CD4-positive, alpha-beta T cell treated with Interleukin-6 for 4 hours (primary cell): ENCODE measurements around the gene LAMTOR4.
A peak's percentile ranks its signal among the peaks of the same experiment; 100 is the strongest.
"Not testable (repeated sequence)": the region's sequence is repeated elsewhere in the genome, so short reads cannot be mapped to it uniquely, and the experiment has no call there.

Experiments used
- DNase-seq: peaks from one replicate; pipeline ENCODE4 v3.0.0-alpha.2; 2020; ENCODE audit warnings: mixed read lengths

Gene LAMTOR4

DNA sequence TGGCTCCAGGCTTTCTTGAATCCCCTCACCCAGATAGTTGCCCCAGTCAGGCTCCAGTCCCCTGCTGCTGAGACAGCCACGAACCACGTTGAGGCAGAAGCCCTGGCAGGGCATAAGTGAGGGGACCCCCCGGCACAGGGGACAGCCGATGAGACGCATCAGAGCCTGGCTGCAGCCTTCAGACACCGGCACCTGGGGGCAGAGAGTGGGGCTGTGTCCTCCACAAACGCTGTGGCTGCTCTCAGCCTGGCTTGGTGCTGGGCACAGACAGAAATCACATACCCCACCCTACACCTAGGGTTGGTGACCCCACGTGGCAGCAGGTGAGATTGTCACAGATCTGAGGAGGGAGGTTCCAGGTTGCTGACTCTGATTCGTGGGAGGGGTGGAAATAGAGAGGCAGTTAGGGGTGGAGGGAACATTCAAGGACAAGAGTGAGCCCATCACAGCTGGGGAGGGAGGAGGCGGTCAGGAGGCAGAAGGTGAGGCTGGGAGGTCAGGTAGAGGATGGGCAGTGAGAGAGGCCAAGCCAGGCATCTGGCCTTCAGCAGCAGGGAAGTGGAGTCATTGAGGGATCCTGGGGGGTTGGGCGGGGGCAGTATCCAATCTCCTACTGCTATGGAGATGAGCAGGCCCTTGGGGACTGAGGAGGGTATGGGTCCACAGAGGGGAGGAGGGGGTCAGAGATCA is 25.2 kb downstream of the LAMTOR4 start:
- DNase-seq, result no peak

DNA sequence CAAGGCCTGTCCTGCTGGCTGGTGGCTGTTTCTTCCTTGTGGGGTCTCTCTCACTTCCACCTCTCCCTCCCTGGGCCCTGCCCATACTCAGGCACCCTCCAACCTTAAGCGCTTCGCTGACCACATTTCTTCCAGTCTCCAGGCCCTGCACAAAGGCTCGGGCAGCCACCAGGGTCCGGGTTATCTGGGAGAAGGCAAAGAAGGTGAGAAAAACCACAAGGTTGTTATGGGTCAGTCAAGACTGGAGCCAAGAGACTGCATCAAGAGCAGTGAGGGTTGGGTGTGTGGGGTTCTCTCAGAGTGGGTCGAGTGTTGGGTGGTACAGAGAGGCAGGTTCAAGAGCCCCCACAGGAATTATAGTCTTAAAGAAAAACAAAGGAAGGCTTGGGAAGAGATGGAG is 25.9 kb downstream of the LAMTOR4 start:
- DNase-seq, result no peak

DNA sequence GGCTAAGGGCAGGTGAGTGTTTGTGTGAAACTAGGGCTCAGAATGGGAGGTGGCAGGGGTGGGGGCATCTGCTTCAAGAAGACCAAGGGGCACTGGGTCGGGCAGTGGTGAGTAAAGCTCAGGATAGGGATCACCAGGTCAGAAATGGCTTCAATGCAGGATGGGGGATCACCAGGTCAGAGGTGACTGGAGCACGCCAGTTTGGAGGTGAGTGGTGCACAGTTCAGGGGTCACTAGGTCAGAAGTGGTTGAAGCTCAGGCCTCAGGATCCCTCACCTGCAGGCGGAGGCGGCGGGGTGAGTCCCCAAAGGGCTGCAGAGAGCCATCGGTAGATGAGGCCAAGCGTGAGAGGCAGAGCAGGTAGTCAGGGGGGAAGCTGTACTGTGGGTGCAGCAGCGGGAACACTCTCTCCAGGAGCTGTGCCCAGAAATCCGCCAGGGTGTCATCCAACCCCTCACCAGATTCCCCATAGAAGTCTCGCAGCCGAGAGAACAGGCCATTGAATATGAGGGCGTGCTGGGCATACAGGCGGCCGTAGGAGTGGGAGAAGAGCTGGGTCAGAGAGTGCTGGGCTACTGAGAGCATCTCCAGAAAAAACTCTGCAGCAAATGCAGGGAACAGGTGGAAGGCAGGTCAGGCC is 26.7 kb downstream of the LAMTOR4 start:
- DNase-seq, result no peak

GRCh38 chr7:100176096-100177044 is 27.7 kb downstream of the LAMTOR4 start:
- DNase-seq, result no peak

DNA sequence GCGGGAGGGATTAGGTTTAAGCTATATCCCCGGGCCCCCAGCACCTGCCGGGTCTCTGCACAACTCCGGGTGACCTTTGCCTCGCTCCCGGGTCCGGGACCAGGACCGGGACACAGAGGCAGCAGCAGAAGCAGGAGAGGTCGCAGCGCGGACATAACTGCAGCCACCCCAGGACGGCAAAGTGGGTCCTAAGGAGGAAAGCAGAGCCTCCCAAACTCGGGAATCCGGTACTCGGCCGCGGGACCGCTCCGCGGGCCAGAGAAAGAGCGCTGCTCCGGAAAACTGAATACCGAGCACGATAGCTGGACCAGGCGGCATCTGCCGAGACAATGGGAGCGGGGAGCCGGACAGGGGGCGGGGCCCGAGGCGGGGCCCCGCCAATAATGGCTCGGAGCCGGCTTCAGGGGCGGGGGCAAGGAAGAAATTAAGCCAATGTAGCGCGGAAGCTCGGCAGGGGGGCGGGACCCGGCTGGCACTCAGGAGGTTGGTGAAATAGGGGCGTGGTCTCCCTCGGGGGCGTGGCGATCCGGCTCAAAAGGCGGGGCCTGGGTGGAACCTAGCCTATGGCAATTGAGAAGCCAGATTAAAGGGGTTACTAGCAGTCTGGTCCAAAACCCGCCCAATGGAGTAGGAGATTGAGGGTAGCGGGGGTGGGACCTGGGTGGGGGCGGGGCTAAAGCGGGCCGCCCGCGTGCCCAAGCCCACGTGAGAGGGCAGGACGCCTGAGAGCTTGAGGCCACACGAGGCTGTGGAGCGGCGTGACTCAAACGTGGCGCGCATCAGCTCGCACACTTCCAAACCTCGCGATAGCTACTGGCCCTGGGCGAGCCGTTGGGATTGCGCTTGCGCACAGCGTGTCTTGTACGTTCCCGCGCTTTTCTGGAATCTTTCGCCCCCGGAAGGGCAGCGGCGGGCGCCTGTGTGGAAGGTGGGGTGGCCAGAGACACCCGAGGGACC is 28.6 kb downstream of the LAMTOR4 start, which contains the start of the genes GPC2 and STAG3:
Gene GPC2, minus strand, starts transcription at position 337 of the 957 bp plus-strand sequence. Its CDS starts 182 bp downstream, at position 155.
Gene STAG3, plus strand, starts transcription at position 874 of the 957 bp plus-strand sequence. CDS start 2,639 bp downstream, outside the sequence.
- DNase-seq, result peak; percentile 98

DNA sequence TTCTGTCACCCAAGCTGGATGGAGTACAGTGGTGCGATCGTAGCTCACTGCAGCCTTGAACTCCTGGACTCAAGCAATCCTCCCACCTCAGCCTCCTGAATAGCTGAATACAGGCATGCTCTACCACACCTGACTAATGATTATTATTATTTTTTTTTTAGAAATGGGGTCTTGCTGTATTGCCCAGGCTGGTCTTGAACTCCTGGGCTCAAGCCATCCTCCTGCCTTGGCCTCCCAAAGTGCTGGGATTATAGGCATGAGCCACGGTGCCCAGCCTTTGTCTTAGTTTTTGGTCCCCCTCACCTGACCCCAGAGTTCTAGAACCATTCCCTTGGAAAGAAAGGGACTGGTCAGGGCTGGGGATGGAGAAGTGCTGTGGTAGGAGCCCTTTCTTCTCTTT is 31.4 kb downstream of the LAMTOR4 start:
- DNase-seq, result not testable (repeated sequence)

DNA sequence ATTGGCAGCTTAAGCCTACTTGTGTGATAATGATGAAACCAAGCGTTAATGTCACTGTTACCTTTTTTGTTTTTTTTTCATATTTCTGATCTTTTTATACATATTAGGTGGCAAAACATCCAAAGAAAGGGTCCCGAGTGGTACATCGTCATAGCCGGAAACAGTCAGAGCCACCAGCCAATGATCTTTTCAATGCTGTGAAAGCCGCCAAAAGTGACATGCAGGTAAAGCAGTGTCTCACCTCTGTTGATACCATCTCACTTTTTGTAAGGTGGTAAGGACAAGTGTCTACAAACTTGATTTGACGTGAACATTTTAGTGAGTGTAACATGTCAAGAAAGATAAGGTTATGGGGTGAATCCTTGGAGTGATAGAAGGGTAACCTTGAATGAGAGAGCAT is 33.9 kb downstream of the LAMTOR4 start:
- not testable (repeated sequence) for DNase-seq

DNA sequence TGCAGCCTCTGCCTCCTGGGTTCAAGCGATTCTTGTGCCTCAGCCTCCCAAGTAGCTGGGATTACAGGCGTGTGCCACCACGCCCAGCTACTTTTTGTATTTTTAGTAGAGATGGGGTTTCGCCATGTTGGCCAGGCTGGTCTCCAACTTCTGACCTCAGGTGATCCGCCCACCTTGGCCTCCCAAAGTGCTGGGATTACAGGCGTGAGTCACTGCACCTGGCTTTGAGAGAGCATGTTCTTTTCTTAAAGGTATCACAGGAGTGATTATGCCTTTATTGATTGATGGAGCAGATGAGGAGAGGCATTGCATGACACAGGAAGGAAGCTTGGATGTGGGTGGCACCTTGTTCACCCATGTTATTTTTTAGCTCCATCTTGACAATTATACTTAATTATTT is 34.4 kb downstream of the LAMTOR4 start:
- DNase-seq, result not testable (repeated sequence)

DNA sequence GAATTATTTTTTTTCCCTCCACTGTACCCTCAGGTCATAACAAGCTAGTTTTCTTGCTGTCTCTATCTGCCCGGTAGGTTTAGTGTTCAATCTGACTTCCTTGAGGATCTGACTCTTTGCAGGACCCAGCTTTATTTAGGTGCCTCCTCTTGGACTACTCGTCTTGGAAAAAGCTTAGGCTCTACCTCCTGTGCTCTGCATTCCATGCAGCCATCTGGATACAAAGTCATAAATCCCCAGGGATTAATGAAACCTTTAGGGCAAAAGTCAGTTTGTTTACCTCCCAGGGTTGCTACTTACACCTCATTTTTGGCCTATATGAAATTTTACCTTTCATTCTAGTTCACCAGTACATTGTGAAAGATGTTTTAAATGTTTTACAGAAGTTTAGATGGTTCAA is 37.0 kb downstream of the LAMTOR4 start:
- no peak for DNase-seq

DNA sequence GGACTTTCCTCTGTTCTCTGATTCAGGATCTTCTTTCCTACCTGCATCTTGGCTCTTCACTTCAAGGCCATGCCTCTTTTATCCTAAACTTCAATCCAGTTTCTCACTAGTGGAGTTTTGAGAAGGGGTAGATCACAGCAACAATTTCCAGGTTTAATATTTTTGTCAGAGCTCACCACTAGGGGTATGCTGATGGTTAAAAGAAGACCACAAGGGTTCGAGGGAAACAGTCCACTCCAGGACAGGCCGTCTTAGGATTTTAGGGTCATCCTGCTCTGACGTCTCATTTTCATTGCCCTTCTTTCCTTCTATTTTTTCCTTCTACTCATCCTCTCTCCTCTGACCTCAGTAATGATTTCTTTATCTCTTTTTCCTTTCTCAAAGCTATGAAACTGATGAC is 40.3 kb downstream of the LAMTOR4 start:
- DNase-seq, result no peak

GRCh38 chr7:100190048-100190711 is 41.5 kb downstream of the LAMTOR4 start:
- DNase-seq, result no peak

- DNase-seq, result no peak
These were observed 43.1 kb downstream of the LAMTOR4 start for GRCh38 chr7:100191775-100192174.

GRCh38 chr7:100192281-100192862 is 43.7 kb downstream of the LAMTOR4 start:
- DNase-seq, result not testable (repeated sequence)

- no peak for DNase-seq
These were observed 44.3 kb downstream of the LAMTOR4 start for GRCh38 chr7:100192969-100193368.

DNA sequence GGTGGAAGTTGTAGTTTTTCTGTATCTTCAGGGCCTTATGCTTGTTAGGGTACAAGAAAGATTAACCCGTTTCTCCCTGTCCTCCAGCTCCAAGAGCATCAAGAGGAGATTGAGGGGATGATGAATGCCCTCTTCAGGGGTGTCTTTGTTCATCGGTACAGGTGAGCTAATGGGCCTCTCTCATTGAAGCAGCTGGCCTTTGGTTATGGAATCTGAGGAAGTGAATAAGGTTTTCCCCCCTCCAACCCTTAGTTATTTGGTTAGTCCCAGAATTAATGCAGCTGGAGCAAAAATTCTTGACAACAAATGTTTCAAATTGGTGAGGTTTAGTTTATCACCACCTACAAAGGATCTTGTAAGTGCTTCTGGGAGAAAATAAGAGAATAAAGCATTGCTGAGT is 46.5 kb downstream of the LAMTOR4 start:
- DNase-seq, result no peak

- not testable (repeated sequence) for DNase-seq
These were observed 47.2 kb downstream of the LAMTOR4 start for GRCh38 chr7:100195901-100196322.

DNA sequence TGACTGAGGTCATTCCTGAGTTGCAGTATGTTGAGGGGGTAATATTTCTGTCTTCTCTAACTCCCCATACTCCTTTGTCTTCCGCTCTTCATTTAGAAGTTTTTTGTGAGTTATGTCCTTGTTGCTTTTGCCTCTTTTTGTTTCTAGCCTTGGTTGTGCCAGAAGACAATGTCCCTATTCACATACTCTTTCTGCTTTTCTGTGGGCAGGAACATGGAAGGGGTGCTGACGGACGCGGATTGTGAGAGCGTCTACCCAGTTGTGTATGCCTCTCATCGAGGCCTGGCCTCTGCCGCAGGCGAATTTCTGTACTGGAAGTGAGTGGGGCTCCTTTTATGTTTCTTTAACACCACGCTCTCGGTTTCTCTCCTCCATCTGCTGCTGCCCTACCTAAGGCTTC is 49.5 kb downstream of the LAMTOR4 start:
- DNase-seq, result no peak

DNA sequence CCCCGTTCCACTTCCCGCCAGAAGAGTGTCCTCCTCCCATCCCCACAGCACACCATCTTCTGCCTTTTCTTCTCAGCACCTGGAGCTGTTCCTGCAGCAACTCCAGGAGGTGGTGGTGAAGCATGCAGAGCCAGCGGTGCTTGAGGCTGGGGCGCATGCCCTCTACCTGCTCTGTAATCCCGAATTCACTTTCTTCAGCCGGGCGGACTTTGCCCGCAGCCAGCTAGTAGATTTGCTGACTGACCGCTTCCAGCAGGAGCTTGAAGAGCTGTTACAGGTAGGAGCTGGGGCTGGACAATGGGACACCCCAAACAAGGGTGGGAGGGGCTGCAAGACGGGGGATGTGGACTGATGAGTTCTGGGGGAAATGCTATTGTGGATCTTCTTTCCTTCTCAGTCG is 52.0 kb downstream of the LAMTOR4 start:
- no peak for DNase-seq
